Natural killer cell treated with Interleukin-12 subunit alpha and Interleukin-12 subunit beta and Interleukin-15 and Interleukin-18, amount 100 ng/mL, for 72 hours (primary cell): Measurements from ENCODE around the gene ZNF764. TPM values are rescaled to one million over a fixed set of nuclear protein-coding genes. Genes with fewer than 3 reads are reported as not detected.
"Not testable (repeated sequence)": the region's sequence is repeated elsewhere in the genome, so short reads cannot be mapped to it uniquely, and the experiment has no call there.

Experiments
- ATAC-seq, 2 donors: fragments of 150-1000 bp; cut with Tn5 transposase in 1 of 2; sonication (Bioruptor Pico), chemical (Tn5 transposase) in 1 of 2; 2 replicates each; pipeline ENCODE4 v1.10.0; 2021
- DNase-seq: peaks from one replicate; pipeline ENCODE4 v3.0.0; 2022; ENCODE audit warnings: low spot score
- H3K27ac Mint-ChIP-seq, 2 donors: 1 replicate in 1 of 2; 2 replicates in 1 of 2; pipeline ENCODE4 v1.8.0; 2022; ENCODE audit warnings: mixed read lengths in 2 of 2, mild to moderate bottlenecking in 1 of 2, moderate library complexity in 1 of 2
- H3K27me3 Mint-ChIP-seq, 2 donors: 1 replicate in 1 of 2; 2 replicates in 1 of 2; pipeline ENCODE4 v1.8.0; 2022; ENCODE audit warnings: mixed read lengths in 2 of 2
- H3K36me3 Mint-ChIP-seq: one replicate; pipeline ENCODE4 v1.8.0; 2022; ENCODE audit warnings: mixed read lengths
- H3K4me1 Mint-ChIP-seq, 2 donors: 1 replicate in 1 of 2; 2 replicates in 1 of 2; pipeline ENCODE4 v1.8.0; 2022; ENCODE audit warnings: low read depth in 2 of 2, mixed read lengths in 2 of 2, mild to moderate bottlenecking in 1 of 2
- H3K4me3 Mint-ChIP-seq: one replicate; pipeline ENCODE4 v1.8.0; 2022; ENCODE audit warnings: mixed read lengths
- H3K9me3 Mint-ChIP-seq: 2 replicates; pipeline ENCODE4 v1.8.0; 2022; ENCODE audit warnings: mixed read lengths
- total RNA-seq, 2 donors: library from RNA; stranded (reverse); gene quantifications; one replicate each; pipeline ENCODE4 v1.2.3, GENCODE V29; 2022

Gene ZNF764
- 10 to 100 TPM; 14.9 to 22.9 TPM for total RNA-seq

DNA sequence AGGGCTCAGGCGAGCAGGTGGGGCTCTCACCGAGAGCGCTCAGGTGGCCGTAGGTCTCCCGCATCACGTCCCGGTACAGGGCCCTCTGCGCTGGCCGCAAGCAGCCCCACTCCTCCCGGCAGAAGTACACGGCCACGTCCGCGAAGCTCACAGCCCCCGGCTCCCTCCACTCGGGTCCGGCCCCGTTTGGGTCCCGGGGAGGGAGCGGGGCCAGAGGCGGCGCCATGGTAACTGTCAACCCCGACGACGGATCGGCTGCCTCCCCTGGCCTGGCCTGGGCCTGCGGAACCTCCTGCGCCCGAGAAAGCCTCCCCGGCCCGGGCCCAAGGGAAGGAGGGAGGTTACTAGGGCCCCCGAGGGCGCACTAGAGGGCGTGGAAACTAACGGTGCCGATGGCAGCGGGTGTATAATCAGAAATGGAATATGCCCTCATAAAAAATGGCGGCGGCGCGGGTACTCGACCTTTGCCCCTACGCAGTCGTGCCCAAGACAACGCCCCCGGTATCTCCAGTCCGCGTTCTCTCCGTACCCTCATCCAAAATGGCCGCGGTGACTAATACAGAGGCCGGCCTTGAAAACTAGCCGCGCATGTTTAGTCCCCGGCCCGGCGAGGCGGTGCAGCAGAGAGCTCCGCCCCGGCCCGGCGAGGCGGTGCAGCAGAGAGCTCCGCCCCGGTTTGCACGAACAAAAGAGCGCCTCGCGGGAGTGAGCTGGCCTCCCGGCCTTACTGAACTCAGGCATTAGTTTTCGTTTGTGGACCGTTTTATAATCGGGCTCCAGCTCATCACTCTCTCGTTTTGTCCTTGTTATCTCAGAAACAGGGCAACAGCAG, at the start of gene ZNF764:
Gene ZNF764, minus strand, starts transcription at position 418 of the 832 bp plus-strand sequence. Its CDS starts 192 bp downstream, at position 226.
- peaks cover 31 to 35% of the 10 kb centered on the region in 2 donors for H3K4me1 Mint-ChIP-seq
- DNase-seq (peak; percentile 98), ATAC-seq (peak; percentile 98 to 99)
- H3K27ac Mint-ChIP-seq: peak within 1 kb of the TSS; percentile 78 to 93
- H3K9me3 Mint-ChIP-seq: no peaks in the 10 kb centered on the region
- H3K27me3 Mint-ChIP-seq: no peaks in the 10 kb centered on the region
- peak within 1 kb of the TSS; percentile 84 for H3K4me3 Mint-ChIP-seq
- peaks cover 4% of the 10 kb centered on the region for H3K36me3 Mint-ChIP-seq

DNA sequence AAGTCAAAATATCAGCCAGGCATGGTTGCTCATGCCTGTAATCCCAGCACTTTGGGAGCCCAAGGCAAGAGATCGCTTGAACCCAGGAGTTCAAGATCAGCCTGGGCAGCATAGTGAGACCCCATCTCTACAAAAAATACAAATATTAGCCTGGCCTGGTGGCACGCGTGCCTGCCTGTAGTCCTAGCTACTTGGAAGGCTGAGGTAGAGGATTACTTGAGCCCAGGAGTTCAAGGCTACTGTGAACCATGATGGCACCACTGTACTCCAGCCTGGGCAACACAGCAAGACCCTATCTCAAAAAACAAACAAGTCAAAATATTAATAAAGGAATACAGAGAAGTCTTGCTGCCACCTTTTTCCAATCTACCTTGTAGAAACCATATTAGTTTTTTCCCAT, 47.8 kb upstream of the ZNF764 start:
- peaks cover 7 to 11% of the 10 kb centered on the region in 2 donors for H3K4me1 Mint-ChIP-seq
- no peak overlapping the region for H3K4me3 Mint-ChIP-seq
- ATAC-seq: no peak
- no peak overlapping the region for H3K27ac Mint-ChIP-seq
- DNase-seq: no peak
- H3K27me3 Mint-ChIP-seq: no peaks in the 10 kb centered on the region
- H3K9me3 Mint-ChIP-seq: no peaks in the 10 kb centered on the region
- H3K36me3 Mint-ChIP-seq: peaks cover 14% of the 10 kb centered on the region

GRCh38 chr16:30605158-30605557, 47.0 kb upstream of the ZNF764 start:
- no peak for ATAC-seq
- Mint-ChIP-seq H3K36me3 (peaks cover 14% of the 10 kb centered on the region), H3K9me3 (no peaks in the 10 kb centered on the region), H3K27me3 (no peaks in the 10 kb centered on the region), H3K27ac (no peak overlapping the region), H3K4me1 (peaks cover 3 to 6% of the 10 kb centered on the region in 2 donors), H3K4me3 (no peak overlapping the region)
- DNase-seq: no peak

- Mint-ChIP-seq H3K27ac (no peak overlapping the region), H3K4me3 (no peak overlapping the region), H3K9me3 (no peaks in the 10 kb centered on the region), H3K36me3 (peaks cover 14% of the 10 kb centered on the region), H3K27me3 (no peaks in the 10 kb centered on the region), H3K4me1 (peaks cover 2 to 6% of the 10 kb centered on the region in 2 donors)
- DNase-seq (no peak), ATAC-seq (peak in 1 of 2 donors; percentile 41)
Observed at GRCh38 chr16:30604316-30604947, 46.3 kb upstream of the ZNF764 start.

GRCh38 chr16:30603945-30604315, 45.8 kb upstream of the ZNF764 start:
- peaks cover 14% of the 10 kb centered on the region for H3K36me3 Mint-ChIP-seq
- DNase-seq (no peak), ATAC-seq (no peak)
- H3K27me3 Mint-ChIP-seq: no peaks in the 10 kb centered on the region
- H3K9me3 Mint-ChIP-seq: no peaks in the 10 kb centered on the region
- H3K27ac Mint-ChIP-seq: no peak overlapping the region
- peaks cover under 1 to 3% of the 10 kb centered on the region in 2 donors for H3K4me1 Mint-ChIP-seq
- no peak overlapping the region for H3K4me3 Mint-ChIP-seq

- no peak for DNase-seq
- no peak overlapping the region for H3K4me3 Mint-ChIP-seq
- H3K27ac Mint-ChIP-seq: no peak overlapping the region
- H3K9me3 Mint-ChIP-seq: no peaks in the 10 kb centered on the region
- H3K27me3 Mint-ChIP-seq: no peaks in the 10 kb centered on the region
- no peak for ATAC-seq
- peaks cover 0 to 4% of the 10 kb centered on the region in 2 donors for H3K4me1 Mint-ChIP-seq
- H3K36me3 Mint-ChIP-seq: peaks cover 14% of the 10 kb centered on the region
Observed at GRCh38 chr16:30602616-30603277, 44.6 kb upstream of the ZNF764 start.

- peaks cover 0 to 4% of the 10 kb centered on the region in 2 donors for H3K4me1 Mint-ChIP-seq
- peaks cover 14% of the 10 kb centered on the region for H3K36me3 Mint-ChIP-seq
- H3K4me3 Mint-ChIP-seq: no peak overlapping the region
- DNase-seq (no peak), ATAC-seq (no peak)
- H3K27ac Mint-ChIP-seq: no peak overlapping the region
- H3K27me3 Mint-ChIP-seq: no peaks in the 10 kb centered on the region
- no peaks in the 10 kb centered on the region for H3K9me3 Mint-ChIP-seq
Observed at GRCh38 chr16:30601966-30602365, 43.8 kb upstream of the ZNF764 start.

GRCh38 chr16:30600929-30601328, 42.8 kb upstream of the ZNF764 start:
- Mint-ChIP-seq H3K36me3 (peaks cover 9% of the 10 kb centered on the region), H3K27ac (peak overlapping the region in 1 of 2 donors; percentile 44), H3K27me3 (no peaks in the 10 kb centered on the region), H3K4me1 (peaks cover 0 to 4% of the 10 kb centered on the region in 2 donors), H3K9me3 (no peaks in the 10 kb centered on the region), H3K4me3 (no peak overlapping the region)
- ATAC-seq (no peak), DNase-seq (no peak)

- ATAC-seq: no peak
- peak overlapping the region in 1 of 2 donors; percentile 44 for H3K27ac Mint-ChIP-seq
Observed at GRCh38 chr16:30600215-30600614, 42.0 kb upstream of the ZNF764 start.

DNA sequence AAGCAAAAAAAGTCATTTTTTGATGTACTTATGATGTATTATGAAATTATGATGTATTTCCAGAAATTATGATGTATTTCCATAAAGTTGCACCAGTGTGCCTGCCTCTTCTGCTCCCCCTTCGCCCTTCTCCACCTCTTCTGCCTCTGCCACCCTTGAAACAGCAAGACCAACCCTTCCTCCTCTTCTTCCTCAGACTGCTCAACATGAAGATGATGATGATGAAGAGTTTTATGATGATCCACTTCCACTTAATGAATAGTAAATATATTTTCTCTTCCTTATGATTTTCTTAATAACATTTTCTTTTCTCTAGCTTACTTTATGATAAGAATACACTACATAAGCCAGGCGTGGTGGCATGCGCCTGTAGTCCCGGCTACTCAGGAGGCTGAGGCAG, 34.7 kb upstream of the ZNF764 start:
- Mint-ChIP-seq H3K4me3 (no peak overlapping the region), H3K27me3 (no peaks in the 10 kb centered on the region), H3K9me3 (no peaks in the 10 kb centered on the region), H3K27ac (no peak overlapping the region), H3K36me3 (no peaks in the 10 kb centered on the region), H3K4me1 (no peaks in the 10 kb centered on the region)
- ATAC-seq (no peak), DNase-seq (no peak)

More at GRCh38 chr16:30600215-30600614, 42.0 kb upstream of the ZNF764 start:
- peaks cover 0 to 4% of the 10 kb centered on the region in 2 donors for H3K4me1 Mint-ChIP-seq
- no peak for DNase-seq
- no peaks in the 10 kb centered on the region for H3K27me3 Mint-ChIP-seq
- no peaks in the 10 kb centered on the region for H3K9me3 Mint-ChIP-seq
- no peak overlapping the region for H3K4me3 Mint-ChIP-seq
- peaks cover 9% of the 10 kb centered on the region for H3K36me3 Mint-ChIP-seq

DNA sequence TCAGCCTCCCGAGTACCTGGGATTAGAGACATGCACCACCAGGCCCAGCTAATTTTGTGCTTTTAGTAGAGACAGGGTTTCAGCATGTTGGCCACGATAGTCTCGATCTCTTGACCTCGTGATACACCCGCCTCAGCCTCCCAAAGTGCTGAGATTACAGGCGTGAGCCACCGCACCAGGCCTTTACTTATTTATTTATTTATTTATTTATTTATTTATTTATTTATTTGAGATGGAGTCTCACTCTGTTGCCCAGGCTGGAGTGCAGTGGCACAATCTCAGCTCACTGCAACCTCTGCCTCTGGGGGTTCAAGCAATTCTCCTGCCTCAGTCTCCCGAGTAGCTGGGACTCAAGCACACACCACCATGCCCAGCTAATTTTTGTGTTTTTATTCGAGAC, 32.7 kb upstream of the ZNF764 start:
- not testable (repeated sequence) for H3K36me3 Mint-ChIP-seq, DNase-seq, H3K4me1 Mint-ChIP-seq, H3K4me3 Mint-ChIP-seq, ATAC-seq, H3K27ac Mint-ChIP-seq, H3K9me3 Mint-ChIP-seq, H3K27me3 Mint-ChIP-seq

DNA sequence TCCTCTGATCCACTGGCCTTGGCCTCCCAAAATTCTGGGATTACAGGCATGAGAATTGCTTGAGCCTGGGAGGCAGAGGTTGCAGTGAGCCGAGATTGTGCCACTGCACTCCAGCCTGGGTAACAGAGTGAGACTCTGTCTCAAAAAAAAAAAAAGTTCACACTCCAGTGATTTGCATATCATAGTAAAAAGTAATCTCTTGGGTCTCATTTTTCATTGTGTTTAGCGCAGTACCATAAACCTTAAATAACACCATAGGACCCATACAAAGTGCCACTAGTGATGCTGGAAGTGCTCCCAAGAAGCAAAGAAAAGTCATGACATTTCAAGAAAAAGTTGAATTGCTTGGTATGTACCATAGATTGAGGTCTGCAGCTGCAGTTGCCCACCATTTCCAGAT, 31.4 kb upstream of the ZNF764 start:
- not testable (repeated sequence) for H3K27me3 Mint-ChIP-seq, ATAC-seq, H3K4me3 Mint-ChIP-seq, H3K9me3 Mint-ChIP-seq, H3K27ac Mint-ChIP-seq, H3K36me3 Mint-ChIP-seq, DNase-seq
- H3K4me1 Mint-ChIP-seq: peaks cover 11 to 12% of the 10 kb centered on the region in 2 donors

DNA sequence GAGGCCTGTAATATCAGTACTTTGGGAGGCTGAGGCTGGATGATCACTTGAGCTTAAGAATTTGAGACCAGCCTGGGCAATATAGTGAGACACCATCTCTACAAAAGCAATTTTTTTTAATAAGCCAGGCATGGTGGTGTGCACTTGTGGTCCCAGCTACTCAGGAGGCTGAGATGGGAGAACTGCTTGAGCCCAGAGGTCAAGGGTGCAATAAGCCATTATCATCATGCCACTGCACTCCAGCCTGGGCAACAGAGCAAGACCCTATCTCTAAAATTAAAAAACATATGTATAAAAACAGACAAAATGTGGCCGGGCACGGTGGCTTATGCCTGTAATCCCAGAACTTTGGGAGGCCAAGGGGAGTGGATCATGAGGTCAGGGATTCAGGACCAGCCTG, 30.5 kb upstream of the ZNF764 start:
- Mint-ChIP-seq H3K27me3 (no peaks in the 10 kb centered on the region), H3K4me3 (no peak overlapping the region), H3K4me1 (peaks cover 12 to 17% of the 10 kb centered on the region in 2 donors), H3K27ac (no peak overlapping the region), H3K9me3 (no peaks in the 10 kb centered on the region), H3K36me3 (no peaks in the 10 kb centered on the region)
- DNase-seq: no peak
- ATAC-seq: no peak
